ENCODE measurements around the gene PHACTR2.
"Not testable (repeated sequence)": the region's sequence is repeated elsewhere in the genome, so short reads cannot be mapped to it uniquely, and the experiment has no call there.

Gene PHACTR2

GRCh38 chr6:143773506-143774150 lies 95.9 kb downstream of the PHACTR2 start:
- no peak for DNase-seq

DNA sequence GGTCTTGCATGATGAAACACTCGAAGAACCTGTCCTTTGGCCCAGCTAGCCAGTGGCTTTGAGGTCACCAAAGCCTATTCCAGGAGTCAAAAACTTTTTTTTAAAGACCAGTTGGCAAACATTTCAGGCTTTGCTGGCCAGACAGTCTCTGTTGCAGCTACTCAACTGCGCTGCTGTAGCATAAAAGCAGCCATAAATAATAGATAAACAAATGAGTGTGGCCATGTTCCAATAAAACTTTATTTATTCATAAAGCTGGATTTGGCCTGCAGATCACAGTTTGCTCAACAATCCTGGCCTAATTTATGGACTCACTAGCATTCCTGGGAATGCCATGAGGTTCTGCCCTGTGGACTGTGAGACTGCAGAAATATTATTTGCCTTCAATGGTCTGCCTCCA lies 96.6 kb downstream of the PHACTR2 start:
- DNase-seq = no peak

- DNase-seq = no peak
These were observed 97.6 kb downstream of the PHACTR2 start for GRCh38 chr6:143775336-143775735.

DNA sequence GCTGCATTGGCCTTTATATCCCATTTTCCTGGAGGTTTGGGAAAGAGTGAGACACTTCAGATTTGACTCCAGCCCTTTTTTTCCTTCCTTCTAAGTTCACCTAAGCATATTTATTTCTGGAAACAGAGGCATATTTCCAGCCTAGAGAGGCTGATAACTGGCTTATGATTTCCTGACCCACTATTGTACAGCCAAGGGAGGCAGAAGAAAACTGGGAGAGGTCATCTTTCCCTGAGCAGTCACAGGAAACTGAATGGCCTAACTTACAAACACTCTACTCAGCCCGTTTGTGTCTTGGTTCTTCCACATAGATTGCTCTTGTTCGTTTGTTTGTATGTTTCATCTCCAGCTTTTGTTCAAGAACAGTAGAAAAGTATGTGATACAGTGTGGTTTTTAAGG lies 101.2 kb downstream of the PHACTR2 start:
- DNase-seq = no peak

DNA sequence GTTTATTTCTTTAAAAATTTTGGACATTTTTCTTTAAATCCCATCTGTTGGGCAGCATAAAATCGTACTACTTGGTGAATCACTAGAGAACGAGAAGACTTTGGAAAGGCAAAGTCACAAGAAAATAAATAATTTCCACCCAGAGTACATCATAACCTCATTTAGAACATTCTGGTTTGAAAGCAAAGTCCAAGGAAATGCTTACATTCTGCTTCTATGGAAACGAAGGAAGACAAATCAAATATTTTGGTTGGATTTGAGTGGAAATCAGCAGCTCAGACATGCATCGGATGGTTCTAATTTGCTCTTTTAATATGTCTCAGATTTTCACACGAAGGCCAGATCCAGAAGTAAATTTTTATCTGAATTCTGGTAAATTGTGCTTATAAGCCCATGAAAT lies 104.7 kb downstream of the PHACTR2 start:
- no peak for DNase-seq

DNA sequence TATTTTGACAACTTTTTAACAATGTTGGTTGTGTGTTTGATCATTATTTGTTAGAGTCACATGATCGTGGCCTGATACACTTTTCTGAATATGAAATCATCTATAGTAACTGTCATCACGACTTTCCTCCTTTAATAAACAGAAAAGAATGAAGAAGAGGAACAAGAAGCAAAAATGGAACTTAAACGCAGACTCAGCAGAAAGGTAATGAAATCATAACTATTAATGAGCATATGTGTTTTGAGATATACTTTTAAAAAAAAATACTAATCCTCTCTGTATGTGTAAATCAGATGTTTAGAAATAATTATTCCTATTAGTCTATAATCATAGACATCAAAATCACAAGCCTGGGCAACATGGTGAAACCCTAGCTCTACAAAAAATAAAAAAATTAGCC lies 105.3 kb downstream of the PHACTR2 start:
- DNase-seq = no peak

DNA sequence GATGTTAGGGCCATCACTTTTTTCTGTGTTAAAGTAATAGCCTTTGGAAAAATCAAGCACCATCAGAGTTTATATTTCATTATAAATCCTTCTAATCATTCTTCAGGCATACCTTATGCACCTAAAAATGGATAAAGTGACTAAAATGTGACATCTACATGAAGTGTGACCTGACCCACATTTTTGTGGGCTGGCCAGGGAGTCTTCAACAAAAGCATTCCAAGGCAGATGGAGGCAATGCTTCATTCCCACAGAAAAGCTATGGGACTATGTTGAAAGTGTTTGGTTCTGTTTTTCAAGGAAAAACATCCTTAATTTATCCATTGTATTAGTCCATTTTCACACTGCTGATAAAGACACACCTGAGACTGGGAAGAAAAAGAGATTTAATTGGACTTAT lies 106.6 kb downstream of the PHACTR2 start:
- no peak for DNase-seq

- not testable (repeated sequence) for DNase-seq
These were observed 108.6 kb downstream of the PHACTR2 start for GRCh38 chr6:143786371-143786770.

GRCh38 chr6:143792402-143793279 lies 114.9 kb downstream of the PHACTR2 start:
- DNase-seq = no peak

GRCh38 chr6:143793280-143793619 lies 115.5 kb downstream of the PHACTR2 start:
- DNase-seq = no peak

DNA sequence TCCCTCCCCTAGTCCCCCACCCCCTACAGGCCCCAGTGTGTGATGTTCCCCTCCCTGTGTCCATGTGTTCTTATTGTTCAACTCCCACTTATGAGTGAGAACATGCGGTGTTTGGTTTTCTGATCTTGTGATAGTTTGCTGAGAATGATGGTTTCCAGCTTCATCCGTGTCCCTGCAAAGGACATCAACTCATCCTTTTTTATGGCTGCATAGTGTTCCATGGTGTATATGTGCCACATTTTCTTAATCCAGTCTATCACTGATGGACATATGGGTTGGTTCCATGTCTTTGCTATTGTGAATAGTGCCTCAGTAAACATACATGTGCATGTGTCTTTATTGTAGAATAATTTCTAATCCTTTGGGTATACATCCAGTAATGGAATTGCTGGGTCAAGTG lies 118.8 kb downstream of the PHACTR2 start:
- not testable (repeated sequence) for DNase-seq

DNA sequence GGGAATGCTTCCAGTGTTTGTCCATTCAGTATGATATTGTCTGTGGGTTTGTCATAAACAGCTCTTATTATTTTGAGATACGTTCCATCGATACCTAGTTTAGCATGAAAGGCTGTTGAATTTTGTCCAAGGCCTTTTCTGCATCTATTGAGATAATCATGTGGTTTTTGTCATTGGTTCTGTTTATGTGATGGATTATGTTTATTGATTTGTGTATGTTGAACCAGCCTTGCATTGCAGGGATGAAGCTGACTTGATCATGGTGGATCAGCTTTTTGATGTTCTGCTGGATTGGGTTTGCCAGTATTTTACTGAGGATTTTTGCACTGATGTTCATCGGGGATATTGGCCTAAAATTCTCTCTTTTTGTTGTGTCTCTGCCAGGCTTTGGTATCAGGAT lies 120.7 kb downstream of the PHACTR2 start:
- not testable (repeated sequence) for DNase-seq

DNA sequence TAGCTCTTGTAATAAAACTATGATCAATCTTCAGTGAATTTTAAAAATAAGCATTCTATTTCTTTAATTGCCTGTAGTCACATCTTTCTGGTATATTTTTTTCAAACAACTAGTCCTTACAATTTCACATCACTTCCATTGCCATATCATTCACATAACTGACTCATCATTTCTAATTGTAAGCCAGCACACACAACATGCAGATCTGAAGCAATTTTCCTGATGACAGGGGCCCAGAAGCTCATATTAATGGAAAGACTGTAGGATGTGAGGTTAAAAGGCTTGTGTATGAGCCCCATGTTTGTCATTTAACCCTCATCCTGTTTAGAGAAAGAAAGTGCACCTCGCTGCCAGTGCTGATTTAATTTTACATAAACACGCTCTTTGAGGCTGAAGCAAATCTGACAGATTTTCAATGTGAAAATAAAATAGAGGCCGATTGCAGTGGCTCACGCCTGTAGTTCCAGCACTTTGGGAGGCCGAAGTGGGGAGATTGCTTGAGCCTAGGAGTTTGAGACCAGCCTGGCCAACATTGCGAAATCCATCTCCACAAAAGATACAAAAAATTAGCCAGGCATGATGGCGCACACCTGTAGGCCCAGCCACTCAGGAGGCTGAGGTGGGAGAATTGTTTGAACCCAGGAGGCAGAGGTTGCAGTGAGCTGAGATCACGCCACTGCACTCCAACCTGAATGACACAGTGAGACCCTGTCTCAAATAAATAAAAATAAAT lies 125.2 kb downstream of the PHACTR2 start:
- DNase-seq = no peak

DNA sequence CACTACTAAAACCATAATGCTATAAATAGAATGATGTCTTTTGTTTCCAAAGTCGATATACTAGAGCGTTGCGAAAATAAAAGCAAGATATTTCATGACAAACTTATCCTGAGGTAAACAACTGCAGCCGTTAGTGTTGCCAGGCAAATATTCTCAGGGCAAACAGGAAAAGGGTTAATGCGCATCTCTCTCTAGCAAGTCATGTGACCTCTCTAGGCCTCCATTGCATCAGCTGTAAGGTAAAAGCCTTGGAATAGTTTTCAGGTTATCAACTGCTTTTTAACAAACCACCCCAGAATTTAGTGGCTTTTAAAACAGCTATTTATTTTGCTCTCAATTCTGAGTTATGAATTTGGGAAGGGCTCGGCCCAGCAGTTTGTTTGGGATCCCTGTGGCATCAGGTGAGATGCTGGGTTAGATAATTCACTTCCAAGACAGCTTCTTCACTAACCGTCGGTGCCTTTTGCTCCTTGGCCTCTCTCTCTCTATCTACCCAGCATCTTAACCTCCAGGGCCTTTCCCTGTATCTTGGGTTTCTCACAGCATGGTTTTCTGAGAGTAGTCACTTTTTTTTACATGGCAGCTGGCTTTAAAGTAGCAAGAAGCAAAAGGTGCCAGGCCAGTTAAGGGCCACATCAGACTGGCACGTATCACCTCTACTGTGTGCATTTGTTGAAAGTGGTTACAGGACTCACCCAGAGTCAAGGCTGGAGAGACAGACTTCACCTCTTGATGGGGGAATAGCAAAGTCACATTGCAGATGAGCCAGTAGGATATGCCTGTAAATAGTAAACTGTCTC lies 126.2 kb downstream of the PHACTR2 start:
- DNase-seq = no peak

DNA sequence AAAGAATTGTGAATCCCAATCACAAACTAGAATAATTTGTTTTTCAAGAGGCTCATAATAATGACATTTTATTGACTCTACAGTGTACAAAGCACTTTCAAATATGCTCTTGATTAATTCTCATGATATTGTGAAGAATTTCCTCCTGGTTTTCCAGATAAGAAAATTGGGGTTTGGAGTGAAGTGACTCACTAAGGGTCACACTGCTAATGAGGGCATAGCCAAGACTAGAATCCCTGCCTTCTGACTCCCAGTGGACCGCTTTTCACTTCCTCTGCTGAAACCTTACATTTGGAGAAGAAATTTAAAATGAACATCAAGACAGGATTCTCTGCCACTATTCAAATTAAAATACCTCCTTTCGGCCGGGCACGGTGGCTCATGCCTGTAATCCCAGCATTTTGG lies 127.1 kb downstream of the PHACTR2 start:
- no peak for DNase-seq

GRCh38 chr6:143806282-143807102 lies 128.7 kb downstream of the PHACTR2 start:
- no peak for DNase-seq

DNA sequence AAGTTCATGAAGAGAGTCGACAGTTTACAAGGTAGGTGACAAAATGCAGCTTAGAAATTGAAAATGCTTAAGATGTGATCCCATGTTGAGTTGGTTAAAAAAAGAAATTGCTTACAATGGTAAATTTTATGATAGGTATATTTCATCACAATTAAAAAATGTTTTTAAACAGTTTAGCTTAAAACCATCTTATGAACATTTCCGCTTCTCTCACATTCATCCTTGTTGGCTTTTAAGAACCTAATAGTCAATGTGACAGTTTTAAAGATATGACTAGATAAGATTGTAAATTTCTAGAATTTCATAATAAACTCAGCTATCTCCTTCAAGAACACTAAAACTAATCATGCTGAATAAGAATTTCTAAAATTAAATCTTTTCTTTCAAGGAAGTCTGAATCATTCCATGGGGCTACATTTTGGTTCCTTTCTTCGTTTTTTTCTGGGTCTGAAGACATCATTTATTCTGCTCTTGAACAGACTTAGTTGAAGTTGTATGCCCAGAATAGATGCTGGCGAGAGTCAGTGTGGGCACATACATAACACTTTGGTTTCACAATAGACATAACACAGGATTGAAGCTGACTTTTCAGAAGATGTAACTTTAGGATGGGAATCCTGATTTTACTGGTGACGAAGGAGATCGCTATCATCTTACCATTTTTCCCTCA lies 129.5 kb downstream of the PHACTR2 start:
- DNase-seq = no peak

- DNase-seq = no peak
These were observed 133.0 kb downstream of the PHACTR2 start for GRCh38 chr6:143810745-143811144.

DNA sequence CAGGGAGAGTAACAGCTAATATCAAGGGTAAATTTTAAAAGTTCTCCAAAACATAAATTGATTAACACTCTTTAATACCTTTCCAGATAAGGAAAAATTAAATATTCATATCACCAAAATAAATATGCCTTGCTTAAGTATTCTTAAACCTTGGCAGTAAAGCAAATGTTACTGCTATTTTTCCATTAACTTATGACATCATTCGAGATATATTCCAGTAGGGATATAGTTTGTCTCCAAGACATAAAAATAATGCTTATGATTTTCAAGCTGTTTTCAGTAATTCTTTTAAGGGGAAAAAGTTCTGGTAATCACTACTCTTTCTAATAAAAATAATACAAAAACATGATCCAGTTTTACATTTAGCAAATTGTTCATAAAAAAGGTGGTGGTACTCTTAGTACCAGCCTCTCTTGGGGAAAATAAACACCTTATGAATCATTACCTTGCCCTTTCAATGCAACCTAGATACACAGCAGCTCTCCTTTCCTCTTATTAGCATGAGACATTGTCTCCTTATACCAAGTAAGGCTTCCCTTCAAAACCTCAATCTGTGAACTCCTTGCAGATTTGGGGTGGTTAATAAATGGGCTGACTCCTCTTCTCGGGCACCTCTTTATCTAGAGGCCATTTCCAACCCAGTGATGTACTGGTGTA lies 133.9 kb downstream of the PHACTR2 start:
- no peak for DNase-seq

GRCh38 chr6:143817621-143818020 lies 139.9 kb downstream of the PHACTR2 start:
- no peak for DNase-seq

DNA sequence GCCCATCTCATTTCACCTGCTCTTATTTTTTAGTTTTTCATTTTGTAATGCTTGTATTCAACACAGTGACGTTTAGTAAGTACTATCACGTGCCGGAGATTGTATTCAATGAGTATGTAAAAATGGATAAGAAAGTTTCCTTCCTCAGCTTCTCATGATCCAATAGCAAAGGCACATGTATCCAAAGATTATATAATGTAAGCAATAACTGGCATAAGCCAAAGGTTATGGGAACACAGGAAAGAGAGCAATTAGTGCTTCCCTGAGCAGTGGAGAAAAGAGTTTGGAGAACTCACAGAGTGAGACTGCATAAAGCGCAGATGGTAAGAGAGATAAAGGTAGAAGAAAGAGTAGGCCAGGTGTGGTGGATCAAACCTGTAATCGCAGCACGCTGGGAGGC lies 143.6 kb downstream of the PHACTR2 start:
- no peak for DNase-seq

All from DMS 273 treated with DMSO at 0.1 percent for 48 hours (cell line).